22Rv1 (cell line): ENCODE results near the gene IKZF5.

Source experiments
- CTCF ChIP-seq: fragments of 450-650 bp; IDR thresholded peaks from 2 replicates; pipeline ENCODE4 v1.5.1; 2017; ENCODE audit warnings: mild to moderate bottlenecking
- ZFX ChIP-seq: fragments of 450-650 bp; IDR thresholded peaks from 2 replicates; pipeline ENCODE4 v1.6.1; 2017; ENCODE audit warnings: antibody characterized with exemption, borderline replicate concordance

- TF ChIP-seq CTCF (no peak), ZFX (no peak)
Observed at GRCh38 chr10:122984708-122985107, 23.9 kb downstream of the IKZF5 start.
